ENCODE measurements around the gene DMD.

DNA sequence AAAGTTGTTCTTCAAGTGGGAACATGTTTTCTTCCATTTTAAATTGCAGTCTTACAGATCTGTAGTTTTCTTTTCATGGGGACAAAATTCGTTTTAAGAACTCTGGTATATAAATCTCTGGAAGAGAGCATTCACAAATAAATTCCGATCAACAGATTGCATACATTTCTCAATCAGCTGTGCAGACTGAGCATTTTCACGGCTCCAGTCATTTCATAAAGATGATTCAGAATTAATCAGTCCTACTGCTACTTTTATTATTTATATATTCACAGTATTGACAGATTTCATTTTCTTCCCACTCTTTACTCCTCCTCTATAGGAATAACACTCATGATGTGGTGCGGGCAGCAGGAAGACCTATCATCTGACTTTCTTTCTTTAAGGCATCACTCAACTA is 1604.6 kb downstream of the DMD start:
- TF ChIP-seq TAF1 (IDR thresholded peaks at IDR 0.05; ENCODE audit: low read depth, low read length) (no peak), CEBPB (IDR thresholded peaks at IDR 0.05; ENCODE audit: low read depth, low read length) (no peak), SIX5 (IDR thresholded peaks at IDR 0.05; ENCODE audit: low read depth, low read length) (no peak), EP300 (IDR thresholded peaks at IDR 0.05; ENCODE audit: borderline replicate concordance in 1 of 2, low read depth in 2 of 2, low read length in 2 of 2) (no peak), ASH2L (IDR thresholded peaks at IDR 0.05; ENCODE audit: low read length) (no peak), POLR2AphosphoS5 (IDR thresholded peaks at IDR 0.05; ENCODE audit: low read depth, low read length) (no peak), NRF1 (IDR thresholded peaks at IDR 0.05; ENCODE audit: low read depth, low read length) (no peak)
- TF ChIP-seq, protein P1, sequence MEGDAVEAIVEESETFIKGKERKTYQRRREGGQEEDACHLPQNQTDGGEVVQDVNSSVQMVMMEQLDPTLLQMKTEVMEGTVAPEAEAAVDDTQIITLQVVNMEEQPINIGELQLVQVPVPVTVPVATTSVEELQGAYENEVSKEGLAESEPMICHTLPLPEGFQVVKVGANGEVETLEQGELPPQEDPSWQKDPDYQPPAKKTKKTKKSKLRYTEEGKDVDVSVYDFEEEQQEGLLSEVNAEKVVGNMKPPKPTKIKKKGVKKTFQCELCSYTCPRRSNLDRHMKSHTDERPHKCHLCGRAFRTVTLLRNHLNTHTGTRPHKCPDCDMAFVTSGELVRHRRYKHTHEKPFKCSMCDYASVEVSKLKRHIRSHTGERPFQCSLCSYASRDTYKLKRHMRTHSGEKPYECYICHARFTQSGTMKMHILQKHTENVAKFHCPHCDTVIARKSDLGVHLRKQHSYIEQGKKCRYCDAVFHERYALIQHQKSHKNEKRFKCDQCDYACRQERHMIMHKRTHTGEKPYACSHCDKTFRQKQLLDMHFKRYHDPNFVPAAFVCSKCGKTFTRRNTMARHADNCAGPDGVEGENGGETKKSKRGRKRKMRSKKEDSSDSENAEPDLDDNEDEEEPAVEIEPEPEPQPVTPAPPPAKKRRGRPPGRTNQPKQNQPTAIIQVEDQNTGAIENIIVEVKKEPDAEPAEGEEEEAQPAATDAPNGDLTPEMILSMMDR (IDR thresholded peaks at IDR 0.05; ENCODE audit: control extremely low read depth in 1 of 3, insufficient read depth in 1 of 3, low read depth in 1 of 3, low read length in 3 of 3), result no peak

All from H1 (cell line).